NCI-H510A treated with DMSO at 0.1 percent for 48 hours (cell line): ENCODE measurements around the gene DERL3.

Source experiments
- DNase-seq: peaks from one replicate; lab custom pipeline; 2025; lab: John Stamatoyannopoulos, UW

The DERL3 gene

GRCh38 chr22:23801886-23802377 lies 36.9 kb downstream of the DERL3 start:
- DNase-seq = no peak

- DNase-seq = no peak
Measured at GRCh38 chr22:23801238-23801821, 37.5 kb downstream of the DERL3 start.

GRCh38 chr22:23800297-23801237 lies 38.2 kb downstream of the DERL3 start:
- DNase-seq = no peak

- no peak for DNase-seq
Measured at GRCh38 chr22:23796461-23796860, 42.3 kb downstream of the DERL3 start.

- DNase-seq = no peak
Measured at GRCh38 chr22:23793326-23793725, 45.5 kb downstream of the DERL3 start.

- no peak for DNase-seq
Measured at GRCh38 chr22:23791738-23792645, 46.8 kb downstream of the DERL3 start.

GRCh38 chr22:23790819-23791737 lies 47.7 kb downstream of the DERL3 start:
- DNase-seq = no peak

- DNase-seq = no peak
Measured at GRCh38 chr22:23789638-23790037, 49.2 kb downstream of the DERL3 start.

- peak; percentile 33 for DNase-seq
Measured at GRCh38 chr22:23789121-23789520, 49.7 kb downstream of the DERL3 start.

GRCh38 chr22:23787910-23788309 lies 50.9 kb downstream of the DERL3 start:
- DNase-seq = no peak

GRCh38 chr22:23787600-23787896 lies 51.3 kb downstream of the DERL3 start:
- DNase-seq = peak; percentile 49

GRCh38 chr22:23786752-23787599 lies 51.8 kb downstream of the DERL3 start, which contains the start of gene SMARCB1:
SMARCB1 (plus strand) TSS chr22:23786966; CDS start chr22:23787170, 204 bp downstream.
- peak; percentile 69 for DNase-seq

GRCh38 chr22:23786261-23786710 lies 52.5 kb downstream of the DERL3 start:
- DNase-seq = no peak
